Natural killer cell (primary cell): ENCODE data around the gene FCHO1. TPM values are rescaled to one million over a fixed set of nuclear protein-coding genes. Genes with fewer than 3 reads are reported as not detected.
A peak's percentile ranks its signal among the peaks of the same experiment; 100 is the strongest.

ENCODE experiments used
- ATAC-seq, 3 donors: fragments of 150-1000 bp in 2 of 3; fragments of 200-7000 bp in 1 of 3; cut with Tn5 transposase; 1 replicate in 1 of 3; 2 replicates in 2 of 3; pipeline ENCODE4 v1.10.0; 2021; ENCODE audit warnings: mild to moderate bottlenecking in 2 of 3, moderate library complexity in 2 of 3
- DNase-seq, 2 donors: peaks; one replicate each; pipeline versions ENCODE4 v3.0.0 to v3.0.0-alpha.2; 2013 to 2021; ENCODE audit warnings: mixed read lengths in 1 of 2
- H3K27ac ChIP-seq: one replicate; pipeline ENCODE4 v1.5.1; 2013; ENCODE audit warnings: mild to moderate bottlenecking, low read length
- H3K27me3 ChIP-seq: one replicate; pipeline ENCODE4 v1.6.1; 2013; ENCODE audit warnings: low read length; ENCODE audit not compliant: control insufficient read depth, insufficient read depth
- H3K36me3 ChIP-seq: one replicate; pipeline ENCODE4 v1.6.1; 2013; ENCODE audit warnings: low read length; ENCODE audit not compliant: control insufficient read depth, insufficient read depth
- H3K4me1 ChIP-seq: one replicate; pipeline ENCODE4 v1.6.1; 2013; ENCODE audit warnings: low read length; ENCODE audit not compliant: control insufficient read depth, insufficient read depth
- H3K4me3 ChIP-seq: one replicate; pipeline ENCODE4 v1.5.1; 2013; ENCODE audit warnings: low read length
- H3K9me3 ChIP-seq: one replicate; pipeline ENCODE4 v1.6.1; 2013; ENCODE audit warnings: low read length; ENCODE audit not compliant: control insufficient read depth, insufficient read depth
- H3K27ac Mint-ChIP-seq, 2 donors: one replicate each; pipeline ENCODE4 v1.8.0; 2022; ENCODE audit warnings: mild to moderate bottlenecking in 2 of 2, mixed read lengths in 2 of 2, moderate library complexity in 1 of 2
- H3K27me3 Mint-ChIP-seq, 2 donors: one replicate each; pipeline ENCODE4 v1.8.0; 2022; ENCODE audit warnings: low read depth in 2 of 2, mixed read lengths in 2 of 2
- H3K36me3 Mint-ChIP-seq: one replicate; pipeline ENCODE4 v1.8.0; 2022; ENCODE audit warnings: mixed read lengths
- H3K4me1 Mint-ChIP-seq, 2 donors: one replicate each; pipeline ENCODE4 v1.8.0; 2022; ENCODE audit warnings: mixed read lengths in 2 of 2
- H3K4me3 Mint-ChIP-seq: one replicate; pipeline ENCODE4 v1.8.0; 2022; ENCODE audit warnings: mild to moderate bottlenecking, moderate library complexity, mixed read lengths
- H3K9me3 Mint-ChIP-seq, 2 donors: one replicate each; pipeline ENCODE4 v1.8.0; 2022; ENCODE audit warnings: mixed read lengths in 2 of 2
- WGBS: methylation state at CpG from one replicate; pipeline ENCODE4 v1.1.7; 2013; ENCODE audit warnings: missing lambda C conversion rate; ENCODE audit not compliant: insufficient coverage; 5-methylcytosine and 5-hydroxymethylcytosine counted together
- intact Hi-C: fragments of 100-400 bp; cut with micrococcal nuclease; formaldehyde crosslinking; loops from one replicate; pipeline ENCODE4 v1.14.2; 2022
- total RNA-seq, 4 donors: library from RNA; stranded (reverse); fragments of 120-200 nt in 1 of 4; gene quantifications; one replicate each; pipeline versions ENCODE4 v1.2.3 to v1.2.4, GENCODE V29; 2013 to 2022
- TF ChIP-seq, protein P1 (sequence below): fragments of 200-600 bp; IDR thresholded peaks from one replicate; pipeline ENCODE4 v1.8.0; 2022; ENCODE audit warnings: antibody characterized with exemption

The FCHO1 gene
- total RNA-seq, 3 donors from 2014 or later (not counting 1 experiment from before 2014, with no cell fraction given) = 56.1 to 67.7 (median 66.5) TPM

DNA sequence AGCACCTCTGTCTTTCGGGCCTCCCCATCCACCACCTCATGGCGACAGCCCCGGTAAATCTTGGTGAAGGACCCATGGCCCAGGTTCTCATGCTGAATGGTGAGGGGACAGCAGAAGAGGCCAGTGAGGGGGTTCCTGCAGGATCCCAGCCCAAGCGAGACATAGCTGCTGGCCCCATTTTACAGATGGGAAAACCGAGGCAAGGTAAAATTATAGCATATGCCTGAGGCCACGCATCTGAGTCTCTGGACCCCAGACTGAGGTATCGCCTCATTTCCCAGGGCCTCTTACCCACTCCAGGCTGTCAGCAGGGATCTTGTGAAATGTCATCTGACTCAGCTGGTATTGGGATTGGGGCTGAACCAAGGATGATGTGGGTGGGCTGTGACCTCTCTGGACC lies 86.7 kb downstream of the FCHO1 start:
- no peaks in the 10 kb centered on the region for H3K9me3 Mint-ChIP-seq
- H3K36me3 ChIP-seq = peaks cover 83% of the 10 kb centered on the region
- H3K4me1 ChIP-seq = peaks cover 2% of the 10 kb centered on the region
- no peaks in the 10 kb centered on the region for H3K27me3 ChIP-seq
- no peak for DNase-seq
- no peak overlapping the region for H3K4me3 ChIP-seq
- H3K27ac ChIP-seq = no peak overlapping the region
- H3K9me3 ChIP-seq = no peaks in the 10 kb centered on the region
- H3K4me1 Mint-ChIP-seq = peaks cover 6 to 21% of the 10 kb centered on the region in 2 donors
- peaks cover 14% of the 10 kb centered on the region for H3K36me3 Mint-ChIP-seq
- H3K4me3 Mint-ChIP-seq = no peak overlapping the region
- no peak for ATAC-seq
- intact Hi-C loops = no loop called here
- no peaks in the 10 kb centered on the region for H3K27me3 Mint-ChIP-seq
- 98% methylated on average over 6 of the region's 7 CpGs for WGBS
- TF ChIP-seq, protein P1, sequence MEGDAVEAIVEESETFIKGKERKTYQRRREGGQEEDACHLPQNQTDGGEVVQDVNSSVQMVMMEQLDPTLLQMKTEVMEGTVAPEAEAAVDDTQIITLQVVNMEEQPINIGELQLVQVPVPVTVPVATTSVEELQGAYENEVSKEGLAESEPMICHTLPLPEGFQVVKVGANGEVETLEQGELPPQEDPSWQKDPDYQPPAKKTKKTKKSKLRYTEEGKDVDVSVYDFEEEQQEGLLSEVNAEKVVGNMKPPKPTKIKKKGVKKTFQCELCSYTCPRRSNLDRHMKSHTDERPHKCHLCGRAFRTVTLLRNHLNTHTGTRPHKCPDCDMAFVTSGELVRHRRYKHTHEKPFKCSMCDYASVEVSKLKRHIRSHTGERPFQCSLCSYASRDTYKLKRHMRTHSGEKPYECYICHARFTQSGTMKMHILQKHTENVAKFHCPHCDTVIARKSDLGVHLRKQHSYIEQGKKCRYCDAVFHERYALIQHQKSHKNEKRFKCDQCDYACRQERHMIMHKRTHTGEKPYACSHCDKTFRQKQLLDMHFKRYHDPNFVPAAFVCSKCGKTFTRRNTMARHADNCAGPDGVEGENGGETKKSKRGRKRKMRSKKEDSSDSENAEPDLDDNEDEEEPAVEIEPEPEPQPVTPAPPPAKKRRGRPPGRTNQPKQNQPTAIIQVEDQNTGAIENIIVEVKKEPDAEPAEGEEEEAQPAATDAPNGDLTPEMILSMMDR = no peak
- peak overlapping the region in 1 of 2 donors; percentile 56 for H3K27ac Mint-ChIP-seq

Other genes starting within 250 kb of the FCHO1 start
- 10 to 100 TPM; 52.9 to 58.1 (median 57.8) TPM for gene PGLS, start 239.8 kb upstream of the FCHO1 start, total RNA-seq
- gene COLGALT1, start 195.8 kb upstream of the FCHO1 start, total RNA-seq = 10 to 100 TPM; 39.0 to 55.4 (median 43.7) TPM
- gene UNC13A, start 63.1 kb upstream of the FCHO1 start, total RNA-seq = not detected
- gene MAP1S, start 32.0 kb upstream of the FCHO1 start, total RNA-seq = 10 to 100 TPM; 41.0 to 59.4 (median 45.8) TPM
- not detected for gene B3GNT3, start 43.7 kb downstream of the FCHO1 start, total RNA-seq
- 1 to 10 TPM; 1.5 to 2.9 (median 1.7) TPM for gene INSL3, start 70.0 kb downstream of the FCHO1 start, total RNA-seq
- gene JAK3, start 96.5 kb downstream of the FCHO1 start, total RNA-seq = 100 to 1,000 TPM in 1 of 3 donors, 10 to 100 TPM in 2; 72.1 to 105 (median 96.1) TPM
- gene RPL18A, start 108.4 kb downstream of the FCHO1 start, total RNA-seq = 1,000 to 10,000 TPM; 1,015 to 1,285 (median 1,208) TPM
- under 1 TPM; 0.25 to 0.43 (median 0.26) TPM for gene SLC5A5, start 120.5 kb downstream of the FCHO1 start, total RNA-seq
- 10 to 100 TPM; 32.6 to 37.6 (median 37.4) TPM for gene CCDC124, start 181.5 kb downstream of the FCHO1 start, total RNA-seq
- not detected for gene KCNN1, start 215.6 kb downstream of the FCHO1 start, total RNA-seq